Subcutaneous abdominal adipose tissue (tissue), 5 donors: ENCODE data around the gene MOK.

ENCODE experiments used
- H3K27ac ChIP-seq: one replicate; pipeline ENCODE4 v1.7.0; 2013; ENCODE audit warnings: low read depth, mild to moderate bottlenecking, inconsistent platforms, low read length, moderate library complexity
- H3K27me3 ChIP-seq, 5 donors: one replicate each; pipeline ENCODE4 v1.7.0; 2013; ENCODE audit warnings: low read length in 5 of 5, inconsistent platforms in 1 of 5; ENCODE audit not compliant: control insufficient read depth in 5 of 5, insufficient read depth in 4 of 5
- H3K36me3 ChIP-seq, 5 donors: one replicate each; pipeline ENCODE4 v1.7.0; 2013; ENCODE audit warnings: low read length in 5 of 5; ENCODE audit not compliant: control insufficient read depth in 5 of 5, insufficient read depth in 5 of 5
- H3K4me1 ChIP-seq, 5 donors: one replicate each; pipeline ENCODE4 v1.7.0; 2013; ENCODE audit warnings: low read length in 5 of 5, mild to moderate bottlenecking in 3 of 5, moderate library complexity in 1 of 5; ENCODE audit not compliant: control insufficient read depth in 5 of 5, insufficient read depth in 5 of 5
- H3K4me3 ChIP-seq, 5 donors: one replicate each; pipeline ENCODE4 v1.7.0; 2013; ENCODE audit warnings: low read length in 5 of 5, low read depth in 1 of 5
- H3K9ac ChIP-seq, 5 donors: one replicate each; pipeline ENCODE4 v1.7.0; 2013; ENCODE audit warnings: low read length in 5 of 5, mild to moderate bottlenecking in 4 of 5, moderate library complexity in 3 of 5
- H3K9me3 ChIP-seq, 5 donors: one replicate each; pipeline ENCODE4 v1.7.0; 2013; ENCODE audit warnings: low read length in 5 of 5; ENCODE audit not compliant: control insufficient read depth in 5 of 5
- donor health status: healthy.
- donor health status: healthy.
- donor health status: healthy.
- donor health status: healthy.
- donor health status: healthy.

The MOK gene

GRCh38 chr14:102325791-102326345 is 20.9 kb upstream of the MOK start:
- no peak overlapping the region for H3K9ac ChIP-seq
- peaks cover 0 to 17% (median 12%) of the 10 kb centered on the region in 5 donors for H3K4me1 ChIP-seq
- H3K9me3 ChIP-seq, result no peaks in the 10 kb centered on the region
- H3K4me3 ChIP-seq, result no peak overlapping the region
- peaks cover 0 to 10% (median 8%) of the 10 kb centered on the region in 5 donors for H3K36me3 ChIP-seq
- no peak overlapping the region for H3K27ac ChIP-seq
- no peaks in the 10 kb centered on the region for H3K27me3 ChIP-seq

- Histone ChIP-seq H3K36me3 (peaks cover 0 to 10% (median 8%) of the 10 kb centered on the region in 5 donors), H3K27ac (no peak overlapping the region), H3K4me3 (no peak overlapping the region), H3K9me3 (no peaks in the 10 kb centered on the region), H3K27me3 (no peaks in the 10 kb centered on the region), H3K9ac (peak overlapping the region in 1 of 5 donors; percentile 29), H3K4me1 (peaks cover 3 to 35% (median 27%) of the 10 kb centered on the region in 5 donors)
Measured at GRCh38 chr14:102323102-102323501, 18.1 kb upstream of the MOK start.

- no peaks in the 10 kb centered on the region for H3K9me3 ChIP-seq
- H3K4me1 ChIP-seq, result peaks cover 3 to 42% (median 28%) of the 10 kb centered on the region in 5 donors
- H3K36me3 ChIP-seq, result peaks cover 0 to 10% (median 8%) of the 10 kb centered on the region in 5 donors
- H3K9ac ChIP-seq, result no peak overlapping the region
- H3K27me3 ChIP-seq, result no peaks in the 10 kb centered on the region
- H3K4me3 ChIP-seq, result no peak overlapping the region
- H3K27ac ChIP-seq, result no peak overlapping the region
Measured at GRCh38 chr14:102321456-102322422, 16.8 kb upstream of the MOK start.

GRCh38 chr14:102320671-102321455 is 15.9 kb upstream of the MOK start:
- no peaks in the 10 kb centered on the region for H3K27me3 ChIP-seq
- no peaks in the 10 kb centered on the region for H3K9me3 ChIP-seq
- H3K4me1 ChIP-seq, result peaks cover 3 to 51% (median 37%) of the 10 kb centered on the region in 5 donors
- peak overlapping the region; percentile 89 for H3K27ac ChIP-seq
- peak overlapping the region; percentile 36 to 94 (median 88) for H3K9ac ChIP-seq
- H3K4me3 ChIP-seq, result peak overlapping the region; percentile 83 to 91 (median 88)
- peaks cover 0 to 6% (median 2%) of the 10 kb centered on the region in 5 donors for H3K36me3 ChIP-seq

- H3K9ac ChIP-seq, result peak overlapping the region; percentile 77 to 96 (median 93)
- no peaks in the 10 kb centered on the region for H3K9me3 ChIP-seq
- peaks cover 0 to 2% (median 0%) of the 10 kb centered on the region in 5 donors for H3K36me3 ChIP-seq
- peak overlapping the region; percentile 83 to 91 (median 88) for H3K4me3 ChIP-seq
- H3K27ac ChIP-seq, result peak overlapping the region; percentile 89
- H3K27me3 ChIP-seq, result no peaks in the 10 kb centered on the region
- H3K4me1 ChIP-seq, result peaks cover 3 to 53% (median 40%) of the 10 kb centered on the region in 5 donors
Measured at GRCh38 chr14:102320033-102320660, 15.2 kb upstream of the MOK start.

- H3K27ac ChIP-seq, result peak within 1 kb of the TSS; percentile 89
- H3K4me3 ChIP-seq, result peak within 1 kb of the TSS; percentile 83 to 91 (median 88)
- peaks cover 3 to 57% (median 45%) of the 10 kb centered on the region in 5 donors for H3K4me1 ChIP-seq
- H3K27me3 ChIP-seq, result no peaks in the 10 kb centered on the region
- H3K9me3 ChIP-seq, result no peaks in the 10 kb centered on the region
- H3K36me3 ChIP-seq, result peaks cover 0 to 2% (median 0%) of the 10 kb centered on the region in 5 donors
- peak within 1 kb of the TSS; percentile 81 to 96 (median 93) for H3K9ac ChIP-seq
Measured at GRCh38 chr14:102319351-102320032, 14.5 kb upstream of the MOK start, which contains the start of gene ZNF839. Gene ZNF839 (plus strand): TSS chr14:102319746. CDS start chr14:102319766, 20 bp downstream.

GRCh38 chr14:102318781-102319276 is 13.9 kb upstream of the MOK start:
- H3K9ac ChIP-seq, result peak overlapping the region; percentile 81 to 96 (median 89)
- peak overlapping the region; percentile 89 for H3K27ac ChIP-seq
- H3K9me3 ChIP-seq, result no peaks in the 10 kb centered on the region
- H3K4me1 ChIP-seq, result peaks cover 3 to 64% (median 50%) of the 10 kb centered on the region in 5 donors
- H3K36me3 ChIP-seq, result peaks cover 0 to 2% (median 0%) of the 10 kb centered on the region in 5 donors
- H3K27me3 ChIP-seq, result no peaks in the 10 kb centered on the region
- H3K4me3 ChIP-seq, result peak overlapping the region; percentile 83 to 91 (median 88)

GRCh38 chr14:102317564-102318248 is 12.7 kb upstream of the MOK start:
- Histone ChIP-seq H3K4me1 (peaks cover 3 to 60% (median 50%) of the 10 kb centered on the region in 5 donors), H3K9me3 (no peaks in the 10 kb centered on the region), H3K27ac (peak overlapping the region; percentile 65), H3K9ac (peak overlapping the region in 4 of 5 donors; percentile 52 to 83 (median 65)), H3K27me3 (no peaks in the 10 kb centered on the region), H3K36me3 (peaks cover 0 to 2% (median 0%) of the 10 kb centered on the region in 5 donors), H3K4me3 (peak overlapping the region; percentile 73 to 79 (median 75))
